T-helper 1 cell treated with Interleukin-12 subunit alpha and Interleukin-12 subunit beta and Interleukin-4 antibody, amounts not matched to agents 30 μg/mL and 1 μg/mL, for 36 hours (primary cell): ENCODE measurements around the gene PSME2.
A peak's percentile ranks its signal among the peaks of the same experiment; 100 is the strongest.

Source experiments
- H3K27ac Mint-ChIP-seq: one replicate; pipeline ENCODE4 v1.8.0; 2021; ENCODE audit warnings: mild to moderate bottlenecking, mixed read lengths
- H3K27me3 Mint-ChIP-seq: one replicate; pipeline ENCODE4 v1.8.0; 2021; ENCODE audit warnings: low read depth, mixed read lengths
- H3K36me3 Mint-ChIP-seq: one replicate; pipeline ENCODE4 v1.8.0; 2021; ENCODE audit warnings: low read depth, mixed read lengths
- H3K4me1 Mint-ChIP-seq: one replicate; pipeline ENCODE4 v1.8.0; 2021; ENCODE audit warnings: low read depth, mixed read lengths
- H3K4me3 Mint-ChIP-seq: one replicate; pipeline ENCODE4 v1.8.0; 2021; ENCODE audit warnings: mild to moderate bottlenecking, moderate library complexity, mixed read lengths
- H3K9me3 Mint-ChIP-seq: one replicate; pipeline ENCODE4 v1.8.0; 2021; ENCODE audit warnings: mixed read lengths

The PSME2 gene

GRCh38 chr14:24150567-24150966, 4.2 kb upstream of the PSME2 start:
- H3K27ac Mint-ChIP-seq, result no peak overlapping the region
- H3K27me3 Mint-ChIP-seq, result no peaks in the 10 kb centered on the region
- H3K9me3 Mint-ChIP-seq, result no peaks in the 10 kb centered on the region
- no peak overlapping the region for H3K4me3 Mint-ChIP-seq
- peaks cover 27% of the 10 kb centered on the region for H3K4me1 Mint-ChIP-seq
- peaks cover 56% of the 10 kb centered on the region for H3K36me3 Mint-ChIP-seq

GRCh38 chr14:24150061-24150460, 3.7 kb upstream of the PSME2 start:
- Mint-ChIP-seq H3K27me3 (no peaks in the 10 kb centered on the region), H3K4me3 (no peak overlapping the region), H3K4me1 (peaks cover 32% of the 10 kb centered on the region), H3K9me3 (no peaks in the 10 kb centered on the region), H3K36me3 (peaks cover 55% of the 10 kb centered on the region), H3K27ac (no peak overlapping the region)

- Mint-ChIP-seq H3K27ac (no peak overlapping the region), H3K36me3 (peaks cover 52% of the 10 kb centered on the region), H3K27me3 (no peaks in the 10 kb centered on the region), H3K4me3 (peak overlapping the region; percentile 99), H3K4me1 (peaks cover 33% of the 10 kb centered on the region), H3K9me3 (no peaks in the 10 kb centered on the region)
These were observed 3.0 kb upstream of the PSME2 start for GRCh38 chr14:24149302-24149969.

- Mint-ChIP-seq H3K9me3 (no peaks in the 10 kb centered on the region), H3K36me3 (peaks cover 64% of the 10 kb centered on the region), H3K27me3 (no peaks in the 10 kb centered on the region), H3K27ac (peak overlapping the region; percentile 76), H3K4me3 (peak overlapping the region; percentile 99), H3K4me1 (peaks cover 43% of the 10 kb centered on the region)
These were observed 1.5 kb upstream of the PSME2 start for GRCh38 chr14:24147761-24148428.

- Mint-ChIP-seq H3K4me1 (peaks cover 47% of the 10 kb centered on the region), H3K27ac (peak within 1 kb of the TSS; percentile 99), H3K4me3 (peak within 1 kb of the TSS; percentile 99), H3K36me3 (peaks cover 67% of the 10 kb centered on the region), H3K27me3 (no peaks in the 10 kb centered on the region), H3K9me3 (no peaks in the 10 kb centered on the region)
These were observed 759 bp upstream of the PSME2 start, which contains the start of gene RNF31 for GRCh38 chr14:24146978-24147760. TSS of gene RNF31 (plus strand) at chr14:24147498. CDS start at chr14:24147699, 201 bp downstream.

- no peaks in the 10 kb centered on the region for H3K9me3 Mint-ChIP-seq
- H3K4me1 Mint-ChIP-seq, result peaks cover 52% of the 10 kb centered on the region
- H3K36me3 Mint-ChIP-seq, result peaks cover 60% of the 10 kb centered on the region
- no peaks in the 10 kb centered on the region for H3K27me3 Mint-ChIP-seq
- H3K27ac Mint-ChIP-seq, result peak overlapping the region; percentile 99
- H3K4me3 Mint-ChIP-seq, result peak overlapping the region; percentile 99
These were observed 539 bp downstream of the PSME2 start for GRCh38 chr14:24145690-24146452.

- peak overlapping the region; percentile 99 for H3K27ac Mint-ChIP-seq
- H3K4me3 Mint-ChIP-seq, result peak overlapping the region; percentile 99
- no peaks in the 10 kb centered on the region for H3K9me3 Mint-ChIP-seq
- H3K27me3 Mint-ChIP-seq, result no peaks in the 10 kb centered on the region
- peaks cover 49% of the 10 kb centered on the region for H3K4me1 Mint-ChIP-seq
- H3K36me3 Mint-ChIP-seq, result peaks cover 56% of the 10 kb centered on the region
These were observed 1.2 kb downstream of the PSME2 start for GRCh38 chr14:24145219-24145618.

- H3K4me1 Mint-ChIP-seq, result peaks cover 50% of the 10 kb centered on the region
- H3K4me3 Mint-ChIP-seq, result peak overlapping the region; percentile 49
- H3K27me3 Mint-ChIP-seq, result no peaks in the 10 kb centered on the region
- peak overlapping the region; percentile 66 for H3K27ac Mint-ChIP-seq
- H3K9me3 Mint-ChIP-seq, result no peaks in the 10 kb centered on the region
- peaks cover 57% of the 10 kb centered on the region for H3K36me3 Mint-ChIP-seq
These were observed 2.0 kb downstream of the PSME2 start for GRCh38 chr14:24144451-24144850.

- peaks cover 58% of the 10 kb centered on the region for H3K36me3 Mint-ChIP-seq
- no peak overlapping the region for H3K4me3 Mint-ChIP-seq
- H3K27me3 Mint-ChIP-seq, result no peaks in the 10 kb centered on the region
- H3K9me3 Mint-ChIP-seq, result no peaks in the 10 kb centered on the region
- peaks cover 51% of the 10 kb centered on the region for H3K4me1 Mint-ChIP-seq
- peak overlapping the region; percentile 59 for H3K27ac Mint-ChIP-seq
These were observed 2.9 kb downstream of the PSME2 start for GRCh38 chr14:24143511-24143910.

- Mint-ChIP-seq H3K9me3 (no peaks in the 10 kb centered on the region), H3K36me3 (peaks cover 64% of the 10 kb centered on the region), H3K27me3 (no peaks in the 10 kb centered on the region), H3K4me3 (peak within 1 kb of the TSS; percentile 99), H3K27ac (peak within 1 kb of the TSS; percentile 96), H3K4me1 (peaks cover 61% of the 10 kb centered on the region)
These were observed 5.1 kb downstream of the PSME2 start, which contains the start of gene EMC9 for GRCh38 chr14:24141097-24141880. TSS of gene EMC9 (minus strand) at chr14:24141591. CDS start at chr14:24141304, 287 bp downstream.

- peak overlapping the region; percentile 47 for H3K27ac Mint-ChIP-seq
- H3K9me3 Mint-ChIP-seq, result no peaks in the 10 kb centered on the region
- peaks cover 55% of the 10 kb centered on the region for H3K4me1 Mint-ChIP-seq
- H3K27me3 Mint-ChIP-seq, result no peaks in the 10 kb centered on the region
- H3K4me3 Mint-ChIP-seq, result peak overlapping the region; percentile 69
- H3K36me3 Mint-ChIP-seq, result peaks cover 50% of the 10 kb centered on the region
These were observed 7.0 kb downstream of the PSME2 start for GRCh38 chr14:24139272-24139934.

- Mint-ChIP-seq H3K9me3 (no peaks in the 10 kb centered on the region), H3K27ac (peak overlapping the region; percentile 47), H3K27me3 (no peaks in the 10 kb centered on the region), H3K4me1 (peaks cover 51% of the 10 kb centered on the region), H3K4me3 (peak overlapping the region; percentile 69), H3K36me3 (peaks cover 43% of the 10 kb centered on the region)
These were observed 7.8 kb downstream of the PSME2 start for GRCh38 chr14:24138396-24139271.
